GM12865 (cell line): ENCODE measurements around the gene HAUS1.
A peak's percentile ranks its signal among the peaks of the same experiment; 100 is the strongest.

Experiments used
- DNase-seq: peaks from one replicate; pipeline ENCODE4 v3.0.0; 2010; ENCODE audit warnings: low read depth
- H3K4me3 ChIP-seq: 2 replicates; pipeline ENCODE4 v1.5.1; 2011; ENCODE audit warnings: mild to moderate bottlenecking, low read depth, low read length, control low read depth
- CTCF ChIP-seq: IDR thresholded peaks from 2 replicates; pipeline ENCODE4 v1.5.1; 2011; ENCODE audit warnings: low read length, control low read depth, low read depth, inconsistent platforms; ENCODE audit not compliant: insufficient read depth; ENCODE audit errors: missing control alignments

The HAUS1 gene

GRCh38 chr18:46134920-46135675 is 30.9 kb downstream of the HAUS1 start:
- TF ChIP-seq CTCF: no peak
- H3K4me3 ChIP-seq: no peak overlapping the region
- no peak for DNase-seq

- no peak for DNase-seq
- no peak for TF ChIP-seq CTCF
- H3K4me3 ChIP-seq: no peak overlapping the region
Measured at GRCh38 chr18:46140173-46140572, 36.0 kb downstream of the HAUS1 start.

- no peak for TF ChIP-seq CTCF
- no peak for DNase-seq
Measured at GRCh38 chr18:46141199-46141598, 37.0 kb downstream of the HAUS1 start.

GRCh38 chr18:46148810-46149209 is 44.6 kb downstream of the HAUS1 start:
- H3K4me3 ChIP-seq: no peak overlapping the region
- peak; percentile 51 for TF ChIP-seq CTCF
- DNase-seq: peak; percentile 54

More at GRCh38 chr18:46141199-46141598, 37.0 kb downstream of the HAUS1 start:
- no peak overlapping the region for H3K4me3 ChIP-seq

GRCh38 chr18:46152436-46152807 is 48.2 kb downstream of the HAUS1 start:
- no peak for DNase-seq
- H3K4me3 ChIP-seq: no peak overlapping the region
- TF ChIP-seq CTCF: no peak

- no peak for DNase-seq
- H3K4me3 ChIP-seq: no peak overlapping the region
- TF ChIP-seq CTCF: no peak
Measured at GRCh38 chr18:46152808-46153617, 48.8 kb downstream of the HAUS1 start.

GRCh38 chr18:46155641-46156051 is 51.5 kb downstream of the HAUS1 start:
- TF ChIP-seq CTCF: no peak
- no peak overlapping the region for H3K4me3 ChIP-seq
- DNase-seq: peak; percentile 12
